HepG2 (cell line): ENCODE results near the gene PSMB3. TPM values are rescaled to one million over a fixed set of nuclear protein-coding genes. Genes with fewer than 3 reads are reported as not detected.
A peak's percentile ranks its signal among the peaks of the same experiment; 100 is the strongest.

Source experiments
- FOXP1 ChIP-seq, 2 experiments: fragments of 450-650 bp in 1 of 2; IDR thresholded peaks; 2 replicates each; pipeline ENCODE4 v1.6.1; 2017 to 2018; ENCODE audit warnings: antibody characterized with exemption in 1 of 2
- GPN1 ChIP-seq: sonication (generic); formaldehyde crosslinking; IDR thresholded peaks from 2 replicates; pipeline ENCODE4 v1.5.1; 2020; ENCODE audit warnings: missing genetic modification reagents, borderline replicate concordance
- KAT8 ChIP-seq: IDR thresholded peaks from 2 replicates; pipeline ENCODE4 v1.6.1; 2016; ENCODE audit warnings: missing genetic modification reagents, missing compliant biosample characterization
- NKX3-1 ChIP-seq: sonication (generic); formaldehyde crosslinking; IDR thresholded peaks from 2 replicates; pipeline ENCODE4 v1.5.0; 2020; ENCODE audit warnings: missing genetic modification reagents
- PAF1 ChIP-seq: IDR thresholded peaks from 2 replicates; pipeline ENCODE4 v1.6.1; 2016; ENCODE audit warnings: missing genetic modification reagents, missing compliant biosample characterization
- PRDM15 ChIP-seq: sonication (generic); formaldehyde crosslinking; IDR thresholded peaks from 2 replicates; pipeline ENCODE4 v1.4.0; 2020; ENCODE audit warnings: missing genetic modification reagents
- STAG1 ChIP-seq: sonication (generic); formaldehyde crosslinking; IDR thresholded peaks from 2 replicates; pipeline ENCODE4 v1.4.0; 2020; ENCODE audit warnings: missing genetic modification reagents
- ZNF180 ChIP-seq: sonication (generic); formaldehyde crosslinking; IDR thresholded peaks from 2 replicates; pipeline ENCODE4 v1.4.0; 2020; ENCODE audit warnings: low read depth, missing genetic modification reagents, borderline replicate concordance
- ZNF30 ChIP-seq: sonication (generic); formaldehyde crosslinking; IDR thresholded peaks from 2 replicates; pipeline ENCODE4 v1.5.0; 2020; ENCODE audit warnings: mild to moderate bottlenecking, missing genetic modification reagents
- ZNF367 ChIP-seq: sonication (generic); formaldehyde crosslinking; IDR thresholded peaks from 2 replicates; pipeline ENCODE4 v1.4.0; 2020; ENCODE audit warnings: missing genetic modification reagents, borderline replicate concordance
- ZNF788 ChIP-seq: sonication (generic); formaldehyde crosslinking; IDR thresholded peaks from 2 replicates; pipeline ENCODE4 v1.5.0; 2020; ENCODE audit warnings: mild to moderate bottlenecking, missing genetic modification reagents, borderline replicate concordance
- ZUFSP ChIP-seq: sonication (generic); formaldehyde crosslinking; IDR thresholded peaks from 2 replicates; pipeline ENCODE4 v1.9.0; 2021; ENCODE audit warnings: missing genetic modification reagents, mild to moderate bottlenecking, borderline replicate concordance
- polyA plus RNA-seq, 8 experiments: library from polyadenylated mRNA; depleted of rRNA in 3 of 8; stranded (reverse) in 7 of 8; unstranded in 1 of 8; fragments of >200 nt; fragmentation: Illumina TruSeq in 4 of 8; extraction: Trizol in 4 of 8; gene quantifications; 2 replicates each; pipeline versions ENCODE4 v1.2.1 to v1.2.3, GENCODE V29; 2011 to 2016; ENCODE audit warnings: low read depth in 4 of 8, missing spikeins in 1 of 8, mixed read lengths in 1 of 8; ENCODE audit not compliant: insufficient read depth in 1 of 8
- total RNA-seq, 5 experiments: library from RNA; depleted of rRNA; stranded (reverse); fragments of >200 nt; fragmentation: Illumina TruSeq; extraction: Trizol; gene quantifications; 2 replicates each; pipeline ENCODE4 v1.2.3, GENCODE V29; 2016; ENCODE audit warnings: low read depth in 1 of 5
- TF ChIP-seq, protein P1 (sequence below): sonication (generic); formaldehyde crosslinking; conservative IDR thresholded peaks from 2 replicates; pipeline ENCODE4 v1.4.0; 2020; ENCODE audit warnings: mild to moderate bottlenecking, missing genetic modification reagents, moderate library complexity
- TF ChIP-seq, protein P2 (sequence below): sonication (generic); formaldehyde crosslinking; IDR thresholded peaks from 2 replicates; pipeline ENCODE4 v1.8.0; 2022; ENCODE audit warnings: missing genetic modification reagents, mild to moderate bottlenecking, inconsistent platforms, borderline replicate concordance

Gene PSMB3
- total and polyA plus RNA-seq, 2 of the 13 experiments (the other 11 are each of a cell fraction or from before 2014, with no cell fraction given) = 366 to 517 TPM

DNA sequence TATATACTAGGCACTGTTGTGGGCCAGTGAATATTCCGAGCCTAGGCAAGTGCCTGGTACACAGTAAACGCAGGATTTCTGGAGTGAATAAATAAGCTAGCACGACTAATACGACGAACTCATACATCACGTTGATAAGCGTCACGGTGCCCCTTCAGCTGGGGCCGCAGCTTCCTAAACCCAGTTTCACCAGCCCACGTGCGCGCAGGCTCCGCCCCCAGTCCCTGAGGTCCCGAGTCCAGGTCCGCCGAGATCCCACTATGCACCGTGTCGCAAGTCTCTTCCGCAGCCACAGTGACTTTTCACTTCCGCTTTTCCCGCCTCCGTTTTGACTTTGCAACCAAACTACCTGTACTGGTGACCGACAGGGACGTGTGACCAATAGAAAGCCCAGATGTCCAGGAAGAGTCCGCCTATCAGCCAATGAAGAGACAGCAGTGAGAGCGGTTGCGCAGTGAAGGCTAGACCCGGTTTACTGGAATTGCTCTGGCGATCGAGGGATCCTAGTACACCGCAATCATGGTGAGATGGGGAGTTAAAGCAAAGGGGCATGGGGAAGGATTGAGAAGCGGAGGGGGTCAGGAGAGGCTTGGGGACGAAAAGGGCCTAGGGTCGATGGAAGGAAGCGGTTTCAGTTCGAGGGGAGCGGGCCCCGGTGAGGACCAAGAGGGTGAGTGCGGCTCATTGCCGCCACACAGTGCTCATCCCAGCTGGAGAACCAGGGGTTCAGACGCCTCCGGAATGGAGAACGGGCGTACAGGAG, at the start of gene PSMB3 (continued):
- TF ChIP-seq, protein P1, sequence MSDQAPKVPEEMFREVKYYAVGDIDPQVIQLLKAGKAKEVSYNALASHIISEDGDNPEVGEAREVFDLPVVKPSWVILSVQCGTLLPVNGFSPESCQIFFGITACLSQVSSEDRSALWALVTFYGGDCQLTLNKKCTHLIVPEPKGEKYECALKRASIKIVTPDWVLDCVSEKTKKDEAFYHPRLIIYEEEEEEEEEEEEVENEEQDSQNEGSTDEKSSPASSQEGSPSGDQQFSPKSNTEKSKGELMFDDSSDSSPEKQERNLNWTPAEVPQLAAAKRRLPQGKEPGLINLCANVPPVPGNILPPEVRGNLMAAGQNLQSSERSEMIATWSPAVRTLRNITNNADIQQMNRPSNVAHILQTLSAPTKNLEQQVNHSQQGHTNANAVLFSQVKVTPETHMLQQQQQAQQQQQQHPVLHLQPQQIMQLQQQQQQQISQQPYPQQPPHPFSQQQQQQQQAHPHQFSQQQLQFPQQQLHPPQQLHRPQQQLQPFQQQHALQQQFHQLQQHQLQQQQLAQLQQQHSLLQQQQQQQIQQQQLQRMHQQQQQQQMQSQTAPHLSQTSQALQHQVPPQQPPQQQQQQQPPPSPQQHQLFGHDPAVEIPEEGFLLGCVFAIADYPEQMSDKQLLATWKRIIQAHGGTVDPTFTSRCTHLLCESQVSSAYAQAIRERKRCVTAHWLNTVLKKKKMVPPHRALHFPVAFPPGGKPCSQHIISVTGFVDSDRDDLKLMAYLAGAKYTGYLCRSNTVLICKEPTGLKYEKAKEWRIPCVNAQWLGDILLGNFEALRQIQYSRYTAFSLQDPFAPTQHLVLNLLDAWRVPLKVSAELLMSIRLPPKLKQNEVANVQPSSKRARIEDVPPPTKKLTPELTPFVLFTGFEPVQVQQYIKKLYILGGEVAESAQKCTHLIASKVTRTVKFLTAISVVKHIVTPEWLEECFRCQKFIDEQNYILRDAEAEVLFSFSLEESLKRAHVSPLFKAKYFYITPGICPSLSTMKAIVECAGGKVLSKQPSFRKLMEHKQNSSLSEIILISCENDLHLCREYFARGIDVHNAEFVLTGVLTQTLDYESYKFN (CRISPR knock-in tag) = peak; percentile 61
- TF ChIP-seq ZUFSP (CRISPR knock-in tag) = no peak
- TF ChIP-seq PRDM15 (CRISPR knock-in tag) = no peak; the same call in 1 of the 2 replicates
- TF ChIP-seq, protein P2, sequence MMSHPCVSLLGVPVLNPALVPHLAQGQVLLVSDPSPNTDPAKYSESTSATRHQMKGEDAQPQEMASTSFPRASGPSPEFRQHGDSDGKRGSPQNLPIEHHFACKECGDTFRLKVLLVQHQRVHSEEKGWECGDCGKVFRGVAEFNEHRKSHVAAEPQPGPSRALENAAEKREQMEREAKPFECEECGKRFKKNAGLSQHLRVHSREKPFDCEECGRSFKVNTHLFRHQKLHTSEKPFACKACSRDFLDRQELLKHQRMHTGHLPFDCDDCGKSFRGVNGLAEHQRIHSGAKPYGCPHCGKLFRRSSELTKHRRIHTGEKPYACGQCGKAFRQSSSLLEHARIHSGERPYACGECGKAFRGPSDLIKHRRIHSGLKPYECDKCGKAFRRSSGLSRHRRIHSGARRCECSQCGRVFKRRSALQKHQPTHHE (CRISPR knock-in tag) = 0 out of 2 replicates have a peak, but pooled peaks have one; percentile 60
- no peak; the same call in 1 of the 2 replicates for TF ChIP-seq ZNF180 (CRISPR knock-in tag)
- TF ChIP-seq ZNF367 (CRISPR knock-in tag) = no peak
- no peak for TF ChIP-seq GPN1 (CRISPR knock-in tag)
- TF ChIP-seq PAF1 = no peak
- no peak; the same call in 1 of the 2 replicates for TF ChIP-seq FOXP1 (IDR thresholded peaks at IDR 0.05)
- no peak for TF ChIP-seq FOXP1 (CRISPR knock-in tag; IDR thresholded peaks at IDR 0.05)
- TF ChIP-seq STAG1 (CRISPR knock-in tag) = peak; percentile 36
- peak; percentile 72; the same call in 1 of the 2 replicates for TF ChIP-seq NKX3-1 (CRISPR knock-in tag)
- peak; percentile 58; the same call in 1 of the 2 replicates for TF ChIP-seq ZNF788 (CRISPR knock-in tag)
- peak; percentile 98 for TF ChIP-seq KAT8 (CRISPR knock-in tag)
- no peak for TF ChIP-seq ZNF30 (CRISPR knock-in tag)
